ENCODE data around the gene WFDC11.
A peak's percentile ranks its signal among the peaks of the same experiment; 100 is the strongest.

WFDC11 gene

GRCh38 chr20:45629496-45630100 lies 40.4 kb downstream of the WFDC11 start, which contains the start of gene WFDC10A:
Gene WFDC10A (plus strand): TSS chr20:45629739. CDS start chr20:45629814, 75 bp downstream.
- peak in 1 of 2 donors; percentile 21 for DNase-seq (ENCODE audit: low read depth in 1 of 2, low spot score in 1 of 2)

GRCh38 chr20:45626540-45626939 lies 43.5 kb downstream of the WFDC11 start:
- DNase-seq (ENCODE audit: low read depth in 1 of 2, low spot score in 1 of 2): no peak

GRCh38 chr20:45621593-45621992 lies 48.4 kb downstream of the WFDC11 start:
- DNase-seq (ENCODE audit: low read depth in 1 of 2, low spot score in 1 of 2): no peak

- no peak for DNase-seq (ENCODE audit: low read depth in 1 of 2, low spot score in 1 of 2)
Measured at GRCh38 chr20:45617591-45617990, 52.4 kb downstream of the WFDC11 start.

- no peak for DNase-seq (ENCODE audit: low read depth in 1 of 2, low spot score in 1 of 2)
Measured at GRCh38 chr20:45612314-45612713, 57.7 kb downstream of the WFDC11 start.

GRCh38 chr20:45611054-45611453 lies 59.0 kb downstream of the WFDC11 start:
- DNase-seq (ENCODE audit: low read depth in 1 of 2, low spot score in 1 of 2): peak in 1 of 2 donors; percentile 41

- DNase-seq (ENCODE audit: low read depth in 1 of 2, low spot score in 1 of 2): no peak
Measured at GRCh38 chr20:45607810-45608209, 62.2 kb downstream of the WFDC11 start.

Data from activated CD4-positive, alpha-beta T cell treated with anti-CD3 and anti-CD28 coated beads, Interleukin-2, amount 50 U/mL, for 24 hours (primary cell).